ENCODE results near the gene ZNF106. TPM values are rescaled to one million over a fixed set of nuclear protein-coding genes. Genes with fewer than 3 reads are reported as not detected.

ZNF106 gene
- total RNA-seq, 1 experiment from 2014 or later: 73.4 TPM

DNA sequence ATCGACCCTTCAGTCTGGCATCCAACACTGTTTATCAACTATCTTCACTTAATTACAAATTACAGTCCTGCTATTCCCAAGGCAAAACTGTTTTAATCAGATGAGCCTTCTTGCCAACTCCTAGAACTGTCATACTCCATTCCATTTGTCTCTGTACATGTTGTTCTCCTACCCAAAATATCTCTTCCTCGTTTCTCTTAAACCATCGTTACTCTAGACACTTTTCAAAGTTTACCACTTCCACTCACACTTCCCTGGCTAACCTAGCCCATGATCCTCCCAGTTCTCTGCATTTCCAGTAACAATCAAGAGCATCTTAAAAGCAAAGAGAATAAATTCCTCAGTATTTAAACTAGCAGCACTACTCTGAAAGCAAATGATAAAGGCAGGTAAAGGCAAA lies 19.9 kb downstream of the ZNF106 start:
- intact Hi-C loops (cut with micrococcal nuclease; ENCODE audit: unreplicated experiment): loop anchor here (5.0 kb wide), 1 partner anchor 404 kb away; no protein-coding TSS in a partner anchor
- POLR2A ChIA-PET (ENCODE audit: unreplicated experiment): no interaction called here
- no peak overlapping the region for H3K27ac ChIP-seq

DNA sequence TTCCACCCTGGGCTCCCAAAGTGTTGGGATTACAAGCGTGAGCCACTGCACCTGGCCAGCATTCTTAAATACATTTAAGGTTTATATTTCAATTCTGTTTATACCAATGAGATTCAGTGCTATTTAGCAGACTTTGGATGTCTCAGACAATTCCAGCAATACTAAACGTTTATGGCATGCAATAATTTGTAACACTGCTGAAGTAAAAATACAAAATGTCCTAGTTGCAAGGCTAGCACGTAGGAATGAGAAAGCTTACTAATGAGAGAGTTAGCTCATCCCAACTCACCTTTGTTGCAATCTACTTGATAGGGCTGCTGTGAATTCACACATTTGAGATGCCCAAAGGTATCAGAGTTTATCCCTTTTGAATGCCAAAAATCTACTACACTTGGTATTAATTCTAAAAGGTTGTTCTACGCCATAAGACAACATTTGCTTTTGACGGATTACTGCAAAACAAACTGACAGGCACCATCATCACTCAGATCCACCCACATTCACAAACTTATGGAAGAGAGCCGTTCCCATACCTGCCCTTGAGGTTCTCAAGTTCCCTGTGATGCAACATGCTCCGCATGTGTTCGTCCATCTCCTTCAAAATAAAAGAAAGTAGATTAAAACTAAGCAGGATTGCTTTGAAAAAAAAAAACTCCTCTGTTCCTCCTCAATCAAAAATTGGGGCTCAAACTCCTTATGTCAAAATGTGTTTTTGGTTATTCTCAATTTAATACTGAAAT lies 25.3 kb downstream of the ZNF106 start:
- TF ChIP-seq EZH2 (IDR thresholded peaks at IDR 0.05; ENCODE audit: low read depth): no peak
- TF ChIP-seq, protein P1, sequence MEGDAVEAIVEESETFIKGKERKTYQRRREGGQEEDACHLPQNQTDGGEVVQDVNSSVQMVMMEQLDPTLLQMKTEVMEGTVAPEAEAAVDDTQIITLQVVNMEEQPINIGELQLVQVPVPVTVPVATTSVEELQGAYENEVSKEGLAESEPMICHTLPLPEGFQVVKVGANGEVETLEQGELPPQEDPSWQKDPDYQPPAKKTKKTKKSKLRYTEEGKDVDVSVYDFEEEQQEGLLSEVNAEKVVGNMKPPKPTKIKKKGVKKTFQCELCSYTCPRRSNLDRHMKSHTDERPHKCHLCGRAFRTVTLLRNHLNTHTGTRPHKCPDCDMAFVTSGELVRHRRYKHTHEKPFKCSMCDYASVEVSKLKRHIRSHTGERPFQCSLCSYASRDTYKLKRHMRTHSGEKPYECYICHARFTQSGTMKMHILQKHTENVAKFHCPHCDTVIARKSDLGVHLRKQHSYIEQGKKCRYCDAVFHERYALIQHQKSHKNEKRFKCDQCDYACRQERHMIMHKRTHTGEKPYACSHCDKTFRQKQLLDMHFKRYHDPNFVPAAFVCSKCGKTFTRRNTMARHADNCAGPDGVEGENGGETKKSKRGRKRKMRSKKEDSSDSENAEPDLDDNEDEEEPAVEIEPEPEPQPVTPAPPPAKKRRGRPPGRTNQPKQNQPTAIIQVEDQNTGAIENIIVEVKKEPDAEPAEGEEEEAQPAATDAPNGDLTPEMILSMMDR (conservative IDR thresholded peaks at IDR 0.05): no peak

More for the DNA sequence above, 19.9 kb downstream of the ZNF106 start:
- Histone ChIP-seq H3K4me3 (no peak overlapping the region), H3F3A (ENCODE audit: insufficient read depth, low read depth) (no peaks in the 10 kb centered on the region), H3K36me3 (ENCODE audit: low read depth) (0 out of 2 replicates have a peak, but pooled peaks cover 4% of the 10 kb centered on the region), H4K20me1 (ENCODE audit: insufficient read depth) (no peaks in the 10 kb centered on the region), H3K27me3 (ENCODE audit: insufficient read depth, low read depth) (no peaks in the 10 kb centered on the region), H2AFZ (no peak overlapping the region), H3K4me2 (no peak overlapping the region), H3K4me1 (replicated peaks; ENCODE audit: insufficient read depth) (no peaks in the 10 kb centered on the region), H3K9me2 (ENCODE audit: insufficient read depth) (no peaks in the 10 kb centered on the region), H3K79me2 (ENCODE audit: low read depth) (no peaks in the 10 kb centered on the region), H3K9me3 (ENCODE audit: insufficient read depth, low read depth) (no peaks in the 10 kb centered on the region)
- no peak for DNase-seq
- no peak for TF ChIP-seq EZH2 (IDR thresholded peaks at IDR 0.05; ENCODE audit: low read depth)
- TF ChIP-seq, protein P1 (conservative IDR thresholded peaks at IDR 0.05): no peak
- CTCF ChIA-PET: no interaction called here
- BruUV-seq (replicated peaks): no TSS peak

DNA sequence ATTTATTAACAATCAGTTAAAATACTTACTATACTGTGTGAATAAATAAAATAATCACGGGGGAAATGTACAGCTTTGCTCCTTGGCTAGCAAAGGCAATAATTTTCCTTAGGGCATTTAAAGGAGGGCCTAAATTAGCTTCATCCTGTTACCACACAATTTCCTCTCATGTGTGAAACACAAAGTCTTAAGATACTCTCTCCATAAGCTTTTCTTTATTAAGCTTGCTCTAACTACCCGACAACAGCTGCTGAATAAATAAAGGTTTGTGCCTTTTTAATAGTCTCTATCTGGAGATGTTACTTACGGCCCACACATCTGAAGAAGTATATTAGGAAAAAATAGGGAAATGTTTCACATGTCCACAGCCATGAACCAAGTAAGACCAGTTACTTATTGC lies 29.7 kb downstream of the ZNF106 start:
- Histone ChIP-seq H3K9me2 (ENCODE audit: insufficient read depth) (no peaks in the 10 kb centered on the region), H4K20me1 (ENCODE audit: insufficient read depth) (no peaks in the 10 kb centered on the region), H3K4me2 (no peak overlapping the region), H3F3A (ENCODE audit: insufficient read depth, low read depth) (no peaks in the 10 kb centered on the region), H3K27ac (no peak overlapping the region), H3K36me3 (ENCODE audit: low read depth) (no peaks in the 10 kb centered on the region), H2AFZ (no peak overlapping the region), H3K9me3 (ENCODE audit: insufficient read depth, low read depth) (no peaks in the 10 kb centered on the region), H3K79me2 (ENCODE audit: low read depth) (no peaks in the 10 kb centered on the region), H3K4me3 (no peak overlapping the region), H3K4me1 (replicated peaks; ENCODE audit: insufficient read depth) (no peaks in the 10 kb centered on the region), H3K27me3 (ENCODE audit: insufficient read depth, low read depth) (no peaks in the 10 kb centered on the region)
- TF ChIP-seq, protein P1 (conservative IDR thresholded peaks at IDR 0.05): no peak
- TF ChIP-seq EZH2 (IDR thresholded peaks at IDR 0.05; ENCODE audit: low read depth): no peak
- CTCF ChIA-PET: no interaction called here
- intact Hi-C loops (cut with micrococcal nuclease; ENCODE audit: unreplicated experiment): no loop called here
- no TSS peak for BruUV-seq (replicated peaks)
- POLR2A ChIA-PET (ENCODE audit: unreplicated experiment): no interaction called here
- DNase-seq: no peak

More for the DNA sequence above, 25.3 kb downstream of the ZNF106 start:
- ChIA-PET CTCF (no interaction called here), POLR2A (ENCODE audit: unreplicated experiment) (no interaction called here)
- no TSS peak for BruUV-seq (replicated peaks)
- H3K9me3 ChIP-seq (ENCODE audit: insufficient read depth, low read depth): no peaks in the 10 kb centered on the region
- H3K4me3 ChIP-seq: no peak overlapping the region
- H3K4me1 ChIP-seq (replicated peaks; ENCODE audit: insufficient read depth): no peaks in the 10 kb centered on the region
- H3K9me2 ChIP-seq (ENCODE audit: insufficient read depth): no peaks in the 10 kb centered on the region
- H2AFZ ChIP-seq: no peak overlapping the region
- no peaks in the 10 kb centered on the region for H3F3A ChIP-seq (ENCODE audit: insufficient read depth, low read depth)
- H4K20me1 ChIP-seq (ENCODE audit: insufficient read depth): no peaks in the 10 kb centered on the region
- 0 out of 2 replicates have a peak, but pooled peaks cover 4% of the 10 kb centered on the region for H3K36me3 ChIP-seq (ENCODE audit: low read depth)
- H3K27me3 ChIP-seq (ENCODE audit: insufficient read depth, low read depth): no peaks in the 10 kb centered on the region
- H3K4me2 ChIP-seq: no peak overlapping the region
- intact Hi-C loops (cut with micrococcal nuclease; ENCODE audit: unreplicated experiment): no loop called here
- no peak overlapping the region for H3K27ac ChIP-seq
- DNase-seq: no peak
- no peaks in the 10 kb centered on the region for H3K79me2 ChIP-seq (ENCODE audit: low read depth)

Measured in PC-9 (cell line).